Stimulated activated CD4-positive, alpha-beta T cell treated with anti-CD3 and anti-CD28 coated beads, Interleukin-1b, Interleukin-23, amount 100 ng/mL, for 4 hours (primary cell): Measurements from ENCODE around the gene ITIH1.

Experiments used
- DNase-seq, 2 donors: peaks; one replicate each; pipeline ENCODE4 v3.0.0-alpha.2; 2020; ENCODE audit warnings: low read depth in 2 of 2

The ITIH1 gene

DNA sequence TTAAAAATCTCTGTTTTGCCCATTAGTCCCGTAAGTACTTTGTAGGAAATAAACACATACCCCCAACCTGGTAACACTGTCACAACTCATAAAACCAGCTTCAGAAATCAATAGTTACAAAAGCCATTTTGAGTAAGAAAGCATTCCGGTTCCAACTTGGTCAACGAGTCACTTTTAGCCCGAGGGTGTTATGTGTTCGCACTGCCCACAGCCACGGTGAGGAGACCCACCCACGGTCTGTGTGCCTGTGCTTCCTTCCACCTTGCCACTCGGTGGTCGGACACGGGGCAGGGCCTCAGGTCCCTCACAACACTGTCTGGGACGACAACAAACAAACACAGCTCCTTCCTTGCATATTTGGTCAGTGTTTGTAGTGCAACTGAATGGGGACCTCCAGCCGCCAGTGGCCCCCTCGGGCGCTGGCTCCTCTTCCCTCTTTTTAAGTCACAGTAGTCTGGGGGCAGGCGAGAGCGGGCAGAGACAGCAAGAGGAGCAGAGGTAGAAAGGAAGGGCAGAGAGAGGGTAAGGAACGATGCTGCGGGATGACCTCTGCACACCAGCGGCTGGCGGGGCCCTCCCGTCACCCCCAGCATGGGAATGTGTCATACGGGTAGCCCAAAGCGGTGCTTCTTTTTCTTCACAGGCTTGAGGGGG, 62.6 kb downstream of the ITIH1 start:
- no peak for DNase-seq

GRCh38 chr3:52841211-52841980, 64.0 kb downstream of the ITIH1 start:
- DNase-seq = no peak
